Esophagus squamous epithelium (tissue), 5 donors: ENCODE results near the gene RAPGEF5. TPM values are rescaled to one million over a fixed set of nuclear protein-coding genes. Genes with fewer than 3 reads are reported as not detected.

Source experiments
- DNase-seq: peaks from one replicate; lab custom pipeline; 2025; lab: John Stamatoyannopoulos, UW
- H3K27ac ChIP-seq, 4 donors: fragments of 200-600 bp; sonication (generic); one replicate each; pipeline ENCODE4 v1.5.1; 2016 to 2019; ENCODE audit warnings: mild to moderate bottlenecking in 1 of 4
- H3K27me3 ChIP-seq, 4 donors: fragments of 200-600 bp; sonication (generic); 1 replicate in 3 of 4; 2 replicates in 1 of 4; pipeline versions ENCODE4 v1.5.1 to v1.6.0; 2017 to 2021; ENCODE audit warnings: antibody characterized with exemption in 1 of 4
- H3K36me3 ChIP-seq, 3 donors: fragments of 200-600 bp; sonication (generic); one replicate each; pipeline ENCODE4 v1.5.1; 2016 to 2019
- H3K4me1 ChIP-seq, 3 donors: fragments of 200-600 bp; sonication (generic); one replicate each; pipeline ENCODE4 v1.5.1; 2017 to 2019
- H3K4me3 ChIP-seq, 4 donors: fragments of 200-600 bp; sonication (generic); 1 replicate in 3 of 4; 2 replicates in 1 of 4; pipeline ENCODE4 v1.5.1; 2016 to 2019; ENCODE audit warnings: mild to moderate bottlenecking in 2 of 4, moderate library complexity in 1 of 4
- H3K9me3 ChIP-seq, 3 donors: fragments of 200-600 bp; sonication (generic); one replicate each; pipeline ENCODE4 v1.5.1; 2016 to 2019
- POLR2A ChIP-seq, 4 donors: fragments of 450-650 bp; IDR thresholded peaks; one replicate each; pipeline ENCODE4 v1.6.1; 2017; ENCODE audit warnings: antibody characterized with exemption in 4 of 4, mild to moderate bottlenecking in 4 of 4, moderate library complexity in 3 of 4
- WGBS, 2 donors: methylation state at CpG; one replicate each; pipeline ENCODE4 v1.1.5; 2018; 5-methylcytosine and 5-hydroxymethylcytosine counted together
- intact Hi-C: fragments of 100-400 bp; cut with DNase I; formaldehyde crosslinking; loops from one replicate; pipeline ENCODE4 v1.15.0; 2022
- total RNA-seq, 4 donors: library from RNA; depleted of rRNA; stranded (reverse); fragments of >200 nt; gene quantifications; one replicate each; pipeline ENCODE4 v1.1.0, GENCODE V29; 2016
- TF ChIP-seq, protein P1 (sequence below), 6 experiments: fragments of 450-650 bp in 4 of 6; fragments of 200-600 bp in 2 of 6; sonication (generic) in 2 of 6; IDR thresholded peaks; one replicate each; pipeline ENCODE4 v1.5.1; 2016 to 2019; ENCODE audit warnings: antibody characterized with exemption in 6 of 6, mild to moderate bottlenecking in 4 of 6, moderate library complexity in 4 of 6
- donor health status: DM: yes; HTN: yes; CAD: no.

Gene RAPGEF5
- total RNA-seq, 4 donors from 2014 or later, result 16.9 to 50.5 (median 38.4) TPM

DNA sequence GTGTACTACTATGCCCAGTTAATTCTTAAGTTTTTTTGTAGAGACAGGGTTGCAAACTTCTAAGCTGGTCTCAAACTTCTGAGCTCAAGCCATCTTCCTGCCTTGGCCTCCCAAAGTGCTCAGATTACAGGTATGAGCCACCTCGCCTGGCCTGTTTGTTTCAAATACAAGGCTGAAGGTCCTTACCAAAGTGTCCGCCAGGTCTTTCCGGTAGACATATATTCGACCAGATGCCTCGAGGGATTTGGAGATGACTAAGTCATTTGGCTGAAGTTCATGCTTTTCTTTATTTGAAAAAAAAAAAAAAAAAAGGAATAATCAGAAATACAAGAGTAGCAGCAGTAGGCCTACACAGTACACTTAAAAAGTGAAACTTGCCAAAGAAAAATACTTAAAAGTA, 206.7 kb downstream of the RAPGEF5 start:
- Histone ChIP-seq H3K9me3 (no peaks in the 10 kb centered on the region), H3K4me3 (no peak overlapping the region), H3K4me1 (peaks cover 0 to 3% (median 0%) of the 10 kb centered on the region in 3 donors), H3K27me3 (no peaks in the 10 kb centered on the region), H3K36me3 (peaks cover 0 to 84% (median 0%) of the 10 kb centered on the region in 3 donors), H3K27ac (no peak overlapping the region)
- 23 to 43% methylated on average over 4 to 5 of the region's 5 CpGs for WGBS, 2 donors
- DNase-seq, result no peak
- intact Hi-C loops, result no loop called here
- TF ChIP-seq POLR2A (IDR thresholded peaks at IDR 0.05), result no peak
- TF ChIP-seq, protein P1, sequence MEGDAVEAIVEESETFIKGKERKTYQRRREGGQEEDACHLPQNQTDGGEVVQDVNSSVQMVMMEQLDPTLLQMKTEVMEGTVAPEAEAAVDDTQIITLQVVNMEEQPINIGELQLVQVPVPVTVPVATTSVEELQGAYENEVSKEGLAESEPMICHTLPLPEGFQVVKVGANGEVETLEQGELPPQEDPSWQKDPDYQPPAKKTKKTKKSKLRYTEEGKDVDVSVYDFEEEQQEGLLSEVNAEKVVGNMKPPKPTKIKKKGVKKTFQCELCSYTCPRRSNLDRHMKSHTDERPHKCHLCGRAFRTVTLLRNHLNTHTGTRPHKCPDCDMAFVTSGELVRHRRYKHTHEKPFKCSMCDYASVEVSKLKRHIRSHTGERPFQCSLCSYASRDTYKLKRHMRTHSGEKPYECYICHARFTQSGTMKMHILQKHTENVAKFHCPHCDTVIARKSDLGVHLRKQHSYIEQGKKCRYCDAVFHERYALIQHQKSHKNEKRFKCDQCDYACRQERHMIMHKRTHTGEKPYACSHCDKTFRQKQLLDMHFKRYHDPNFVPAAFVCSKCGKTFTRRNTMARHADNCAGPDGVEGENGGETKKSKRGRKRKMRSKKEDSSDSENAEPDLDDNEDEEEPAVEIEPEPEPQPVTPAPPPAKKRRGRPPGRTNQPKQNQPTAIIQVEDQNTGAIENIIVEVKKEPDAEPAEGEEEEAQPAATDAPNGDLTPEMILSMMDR (IDR thresholded peaks at IDR 0.05), result peak in 1 of 6 experiments; percentile 8

DNA sequence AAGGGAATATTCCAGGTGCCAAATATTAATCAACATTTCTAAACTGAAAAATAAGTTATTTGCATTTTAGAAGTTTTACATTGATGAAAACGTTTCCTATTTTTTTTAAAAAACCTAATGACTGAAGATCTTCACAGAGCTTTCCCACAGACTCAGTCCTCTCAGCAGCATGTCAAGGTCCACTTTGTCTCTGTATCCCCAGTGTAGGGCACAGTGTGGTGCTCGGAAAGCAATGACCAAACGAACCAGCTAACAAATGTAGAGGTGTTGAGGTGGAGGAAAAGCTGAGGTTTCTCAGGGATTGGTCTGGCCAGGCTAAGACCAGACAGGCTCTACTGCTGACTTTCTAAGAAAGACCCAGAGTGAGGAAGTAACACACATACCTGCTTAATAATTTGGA, 209.1 kb downstream of the RAPGEF5 start:
- H3K9me3 ChIP-seq, result no peaks in the 10 kb centered on the region
- TF ChIP-seq, protein P1 (IDR thresholded peaks at IDR 0.05), result no peak
- TF ChIP-seq POLR2A (IDR thresholded peaks at IDR 0.05), result no peak
- intact Hi-C loops, result no loop called here
- peaks cover 0 to 84% (median 0%) of the 10 kb centered on the region in 3 donors for H3K36me3 ChIP-seq
- DNase-seq, result no peak
- no peak overlapping the region for H3K27ac ChIP-seq
- no peaks in the 10 kb centered on the region for H3K27me3 ChIP-seq
- no peak overlapping the region for H3K4me3 ChIP-seq
- 65 to 66% methylated on average over 3 of the region's 3 CpGs for WGBS, 2 donors
- peaks cover 0 to 3% (median 0%) of the 10 kb centered on the region in 3 donors for H3K4me1 ChIP-seq

DNA sequence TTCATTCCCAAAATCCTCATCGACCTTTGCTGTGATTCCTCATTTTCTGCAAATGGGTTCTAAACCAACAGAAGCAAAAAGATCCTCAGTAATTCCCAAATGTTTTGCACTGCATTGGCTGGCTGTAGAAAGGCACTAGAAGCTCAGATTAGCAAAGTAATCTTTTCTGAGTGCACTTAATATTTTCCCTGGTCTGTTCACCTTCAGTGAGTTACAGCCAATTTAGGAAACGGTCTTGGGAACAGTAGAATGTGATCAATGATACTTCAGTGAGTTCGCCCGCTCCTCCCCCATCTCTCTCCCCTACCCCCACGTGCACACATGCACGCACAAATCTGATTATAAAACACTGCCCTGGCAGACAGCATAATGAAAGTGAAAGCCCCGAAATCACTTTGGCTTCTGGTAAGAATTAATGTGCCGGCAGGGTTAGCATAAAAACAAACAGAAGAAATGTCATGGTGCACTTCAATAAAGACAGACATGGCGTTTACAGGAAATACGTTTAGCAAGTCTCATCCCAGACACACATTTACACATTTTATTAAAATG, 209.9 kb downstream of the RAPGEF5 start:
- TF ChIP-seq, protein P1 (IDR thresholded peaks at IDR 0.05), result no peak
- TF ChIP-seq POLR2A (IDR thresholded peaks at IDR 0.05), result no peak
- WGBS, 2 donors, result 40 to 41% methylated on average over 9 to 10 of the region's 10 CpGs
- Histone ChIP-seq H3K36me3 (peaks cover 0 to 85% (median 0%) of the 10 kb centered on the region in 3 donors), H3K27me3 (no peaks in the 10 kb centered on the region), H3K27ac (no peak overlapping the region), H3K4me1 (peaks cover 0 to 3% (median 0%) of the 10 kb centered on the region in 3 donors), H3K9me3 (no peaks in the 10 kb centered on the region), H3K4me3 (peak overlapping the region in 1 of 4 donors; percentile 31)
- intact Hi-C loops, result no loop called here
- DNase-seq, result no peak

DNA sequence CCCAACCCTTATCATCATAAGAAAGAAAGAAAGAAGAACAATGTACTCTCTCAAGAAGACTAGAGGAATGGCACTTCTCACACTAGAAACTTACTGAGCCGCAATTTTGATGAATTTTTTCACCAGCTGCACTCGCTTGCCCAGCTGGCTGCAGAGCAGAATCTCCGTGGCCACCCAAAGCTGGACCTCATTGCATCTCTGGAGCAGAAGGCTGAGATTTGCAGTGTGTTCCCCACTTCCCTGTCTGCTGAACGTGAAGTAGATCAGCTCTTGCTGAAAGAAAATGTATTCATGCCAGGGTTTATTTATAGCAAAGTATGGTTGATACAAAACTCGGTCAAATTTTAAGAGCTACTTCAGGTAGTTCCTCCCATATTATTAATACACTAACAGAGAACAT, 212.0 kb downstream of the RAPGEF5 start:
- Histone ChIP-seq H3K27me3 (no peaks in the 10 kb centered on the region), H3K36me3 (peaks cover 0 to 90% (median 0%) of the 10 kb centered on the region in 3 donors), H3K27ac (no peak overlapping the region), H3K4me1 (no peaks in the 10 kb centered on the region), H3K9me3 (no peaks in the 10 kb centered on the region), H3K4me3 (no peak overlapping the region)
- intact Hi-C loops, result no loop called here
- 80 to 83% methylated on average over 4 to 5 of the region's 5 CpGs for WGBS, 2 donors
- TF ChIP-seq, protein P1 (IDR thresholded peaks at IDR 0.05), result no peak
- no peak for TF ChIP-seq POLR2A (IDR thresholded peaks at IDR 0.05)
- DNase-seq, result no peak

DNA sequence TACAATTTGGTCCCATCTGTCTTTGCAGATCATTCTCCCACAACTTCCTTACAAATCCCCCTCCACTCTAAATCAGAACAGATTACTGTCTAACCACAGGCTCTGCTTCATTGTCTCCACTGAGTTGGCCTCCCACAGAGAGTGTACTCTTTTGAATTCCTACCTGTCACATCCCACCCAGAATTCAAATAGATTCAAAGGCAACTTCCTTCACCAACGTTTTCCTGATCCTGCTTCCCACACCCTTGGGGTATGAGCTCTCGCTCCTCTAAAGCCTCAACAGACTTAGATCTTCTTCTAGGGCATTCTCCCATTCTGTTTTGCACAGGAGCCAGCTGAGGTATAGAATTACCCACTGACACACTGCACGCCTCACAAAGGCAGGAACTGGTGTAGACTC, 213.5 kb downstream of the RAPGEF5 start:
- H3K27me3 ChIP-seq, result no peaks in the 10 kb centered on the region
- TF ChIP-seq, protein P1 (IDR thresholded peaks at IDR 0.05), result no peak
- no peak for TF ChIP-seq POLR2A (IDR thresholded peaks at IDR 0.05)
- no peak for DNase-seq
- H3K27ac ChIP-seq, result no peak overlapping the region
- peaks cover 0 to 90% (median 5%) of the 10 kb centered on the region in 3 donors for H3K36me3 ChIP-seq
- H3K4me1 ChIP-seq, result no peaks in the 10 kb centered on the region
- no peak overlapping the region for H3K4me3 ChIP-seq
- intact Hi-C loops, result no loop called here
- 72 to 75% methylated on average over 3 of the region's 3 CpGs for WGBS, 2 donors
- H3K9me3 ChIP-seq, result no peaks in the 10 kb centered on the region
